T47D (cell line): Measurements from ENCODE around the gene SH3PXD2A.

Experiments
- DNase-seq, 2 experiments: peaks; one replicate each; pipeline versions ENCODE4 v3.0.0 to v3.0.0-alpha.2; 2011 to 2012; ENCODE audit warnings: low read depth in 1 of 2, low spot score in 1 of 2
- JUND ChIP-seq: IDR thresholded peaks from 2 replicates; pipeline ENCODE4 v1.6.1; 2012; ENCODE audit warnings: low read depth
- in situ Hi-C: cut with HindIII; loops from 2 replicates; pipeline ENCODE4 v1.10.0; 2016; ENCODE audit warnings: low sequenced_read_pairs, low pct_unique_long_range_greater_than_20kb

The SH3PXD2A gene

GRCh38 chr10:103654925-103655324 is 200.5 kb downstream of the SH3PXD2A start:
- TF ChIP-seq JUND: no peak
- in situ Hi-C loops: no loop called here
- DNase-seq: no peak

- no peak for TF ChIP-seq JUND
- DNase-seq: no peak
- in situ Hi-C loops: no loop called here
These were observed 201.8 kb downstream of the SH3PXD2A start for GRCh38 chr10:103653581-103654037.

- TF ChIP-seq JUND: no peak
- DNase-seq: no peak
- in situ Hi-C loops: no loop called here
These were observed 202.6 kb downstream of the SH3PXD2A start for GRCh38 chr10:103652599-103653281.

GRCh38 chr10:103651783-103652476 is 203.4 kb downstream of the SH3PXD2A start:
- DNase-seq: no peak
- in situ Hi-C loops: no loop called here
- TF ChIP-seq JUND: no peak

- DNase-seq: no peak
- in situ Hi-C loops: no loop called here
These were observed 204.0 kb downstream of the SH3PXD2A start for GRCh38 chr10:103651333-103651732.

GRCh38 chr10:103649654-103650423 is 205.5 kb downstream of the SH3PXD2A start:
- no peak for TF ChIP-seq JUND
- no peak for DNase-seq
- in situ Hi-C loops: no loop called here

More at GRCh38 chr10:103651333-103651732, 204.0 kb downstream of the SH3PXD2A start:
- no peak for TF ChIP-seq JUND

GRCh38 chr10:103648636-103649532 is 206.5 kb downstream of the SH3PXD2A start:
- in situ Hi-C loops: no loop called here
- peak in 1 of 2 experiments; percentile 66 for DNase-seq
- TF ChIP-seq JUND: no peak

GRCh38 chr10:103648251-103648635 is 207.1 kb downstream of the SH3PXD2A start:
- TF ChIP-seq JUND: no peak
- in situ Hi-C loops: no loop called here
- DNase-seq: no peak

- in situ Hi-C loops: no loop called here
- no peak for DNase-seq
- no peak for TF ChIP-seq JUND
These were observed 209.1 kb downstream of the SH3PXD2A start for GRCh38 chr10:103646304-103646703.

- DNase-seq: no peak
- TF ChIP-seq JUND: no peak
These were observed 210.0 kb downstream of the SH3PXD2A start for GRCh38 chr10:103645141-103646054.

GRCh38 chr10:103643381-103643780 is 212.0 kb downstream of the SH3PXD2A start:
- peak in 1 of 2 experiments; percentile 8 for DNase-seq
- no peak for TF ChIP-seq JUND
- in situ Hi-C loops: no loop called here

More at GRCh38 chr10:103645141-103646054, 210.0 kb downstream of the SH3PXD2A start:
- in situ Hi-C loops: no loop called here

- DNase-seq: no peak
- TF ChIP-seq JUND: no peak
- in situ Hi-C loops: no loop called here
These were observed 214.1 kb downstream of the SH3PXD2A start for GRCh38 chr10:103641326-103641725.
